HG02571 (cell line): ENCODE measurements around the gene KRTAP1-5.
"Not testable (repeated sequence)": the region's sequence is repeated elsewhere in the genome, so short reads cannot be mapped to it uniquely, and the experiment has no call there.

Source experiments
- ATAC-seq: cut with Tn5 transposase; IDR thresholded peaks from one replicate; pipeline ENCODE4 v1.9.1; 2021; ENCODE audit warnings: mild to moderate bottlenecking, moderate library complexity; ENCODE audit not compliant: unreplicated experiment

The KRTAP1-5 gene, protein sequence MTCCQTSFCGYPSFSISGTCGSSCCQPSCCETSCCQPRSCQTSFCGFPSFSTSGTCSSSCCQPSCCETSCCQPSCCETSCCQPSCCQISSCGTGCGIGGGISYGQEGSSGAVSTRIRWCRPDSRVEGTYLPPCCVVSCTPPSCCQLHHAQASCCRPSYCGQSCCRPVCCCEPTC

DNA sequence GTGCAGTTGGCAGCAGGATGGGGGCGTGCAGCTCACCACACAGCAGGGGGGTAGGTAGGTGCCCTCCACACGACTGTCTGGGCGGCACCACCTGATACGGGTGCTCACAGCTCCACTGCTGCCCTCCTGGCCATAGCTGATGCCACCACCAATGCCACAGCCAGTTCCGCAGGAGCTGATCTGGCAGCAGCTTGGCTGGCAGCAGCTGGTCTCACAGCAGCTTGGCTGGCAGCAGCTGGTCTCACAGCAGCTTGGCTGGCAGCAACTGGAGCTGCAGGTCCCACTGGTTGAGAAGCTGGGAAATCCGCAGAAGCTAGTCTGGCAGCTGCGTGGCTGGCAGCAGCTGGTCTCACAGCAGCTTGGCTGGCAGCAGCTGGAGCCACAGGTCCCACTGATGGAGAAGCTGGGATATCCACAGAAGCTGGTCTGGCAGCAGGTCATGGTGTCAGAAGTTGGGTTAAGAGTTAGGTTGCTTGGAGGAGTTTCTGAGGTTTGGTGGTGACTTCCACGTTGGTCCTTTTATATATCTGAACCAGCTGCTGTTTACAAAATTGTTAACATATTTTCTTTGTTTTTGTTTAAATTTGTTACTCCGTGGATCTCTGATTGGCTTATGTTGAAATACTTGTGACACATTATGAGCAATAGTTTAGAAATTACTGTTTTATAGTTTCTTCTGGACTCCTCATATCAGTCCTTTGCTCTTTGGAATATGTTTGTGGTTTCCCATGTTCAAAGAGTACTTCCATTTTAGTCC, at the start of gene KRTAP1-5:
Gene KRTAP1-5, minus strand, starts transcription at position 494 of the 757 bp plus-strand sequence. Its CDS starts 53 bp downstream, at position 441.
- ATAC-seq = no peak

DNA sequence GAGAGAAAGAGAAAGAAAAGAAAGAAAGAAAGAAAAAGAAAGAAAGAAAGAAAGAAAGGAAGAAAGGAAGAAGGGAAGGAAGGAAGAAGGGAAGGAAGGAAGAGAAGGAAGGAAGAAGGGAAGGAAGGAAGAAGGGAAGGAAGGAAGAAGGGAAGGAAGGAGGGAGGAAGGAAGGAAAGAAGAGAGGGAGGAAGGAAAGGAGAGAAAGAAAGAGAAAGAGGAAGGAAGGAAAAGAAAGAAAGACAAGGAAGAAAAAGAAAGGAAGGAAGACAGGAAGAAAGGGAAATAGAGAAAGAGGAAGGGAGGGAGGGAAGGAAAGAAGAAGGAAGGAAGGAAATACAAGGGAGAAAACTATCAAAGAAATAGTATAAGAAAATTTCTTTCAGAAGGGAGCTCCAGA, 49.8 kb upstream of the KRTAP1-5 start:
- no peak for ATAC-seq

DNA sequence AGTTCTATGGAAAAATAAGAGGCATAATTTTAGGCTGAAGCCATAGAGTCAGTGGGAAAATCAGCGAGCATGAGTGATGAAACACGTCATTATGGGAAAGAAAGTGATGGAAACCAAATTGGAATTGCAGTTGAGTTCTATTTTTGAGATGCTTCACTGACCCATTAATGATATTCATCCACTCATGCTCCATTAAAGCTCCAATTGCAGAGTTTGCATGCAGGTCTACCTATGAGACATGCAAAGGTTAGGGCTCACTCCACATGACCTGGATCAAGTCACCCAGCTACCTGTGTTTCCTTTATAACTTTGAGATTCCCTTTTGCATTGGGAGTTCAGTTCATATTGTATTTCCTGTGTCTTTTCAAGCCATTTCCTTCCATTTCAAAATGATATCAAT, 46.7 kb upstream of the KRTAP1-5 start:
- ATAC-seq = no peak

DNA sequence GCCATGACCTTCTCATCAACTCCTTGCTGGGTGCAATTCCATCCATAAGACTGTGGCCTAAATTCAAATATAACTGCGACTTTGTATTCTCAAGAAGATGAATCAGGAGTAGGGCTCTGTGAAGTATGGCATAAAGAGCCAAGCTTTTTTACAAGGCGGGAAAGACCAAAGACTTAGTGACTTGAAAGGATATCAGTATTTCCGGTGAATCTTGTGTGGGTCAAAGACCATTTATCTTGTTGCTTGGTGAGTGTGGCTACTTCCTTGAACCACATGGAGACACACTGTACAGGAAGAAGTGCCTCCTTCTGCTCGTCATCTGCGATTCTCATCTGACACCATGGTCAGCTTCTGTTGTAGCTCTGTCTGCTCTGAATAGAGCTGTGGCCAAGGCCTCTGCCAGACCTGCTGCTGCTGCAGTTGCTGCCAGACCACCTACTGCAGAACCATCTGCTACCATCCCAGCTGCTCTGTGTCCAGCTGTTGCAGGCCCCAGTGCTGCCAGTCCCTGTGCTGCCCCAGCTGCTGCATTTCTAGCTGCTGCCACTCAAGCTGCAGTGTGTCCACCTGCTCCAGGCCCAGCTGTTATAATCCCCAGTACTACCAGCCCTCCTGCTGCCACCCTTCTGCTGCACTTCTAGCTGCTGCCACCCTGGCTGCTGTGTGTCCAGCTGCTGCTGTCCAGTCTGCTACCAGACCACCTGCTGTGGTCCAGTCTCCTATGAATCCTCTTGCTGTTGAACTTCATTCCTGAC, 44.8 kb upstream of the KRTAP1-5 start:
- ATAC-seq = no peak

DNA sequence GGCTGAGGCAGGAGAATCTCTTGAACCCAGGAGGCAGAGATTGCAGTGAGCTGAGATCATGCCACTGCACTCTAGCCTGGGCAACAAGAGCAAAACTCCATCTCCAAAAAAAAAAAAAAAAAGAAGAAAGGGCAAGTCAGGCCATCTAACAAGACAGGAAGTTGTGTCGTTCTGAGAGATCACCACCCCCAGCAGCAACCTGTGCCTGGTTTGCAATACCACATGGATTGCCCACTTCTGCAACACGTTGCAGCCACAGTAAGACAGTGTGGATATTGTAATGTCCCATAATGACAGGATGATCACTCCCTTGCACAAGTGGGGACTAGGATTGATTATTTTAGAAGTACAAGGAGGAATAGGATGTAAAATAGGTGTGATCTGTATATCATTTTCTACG, 42.0 kb upstream of the KRTAP1-5 start:
- no peak for ATAC-seq

DNA sequence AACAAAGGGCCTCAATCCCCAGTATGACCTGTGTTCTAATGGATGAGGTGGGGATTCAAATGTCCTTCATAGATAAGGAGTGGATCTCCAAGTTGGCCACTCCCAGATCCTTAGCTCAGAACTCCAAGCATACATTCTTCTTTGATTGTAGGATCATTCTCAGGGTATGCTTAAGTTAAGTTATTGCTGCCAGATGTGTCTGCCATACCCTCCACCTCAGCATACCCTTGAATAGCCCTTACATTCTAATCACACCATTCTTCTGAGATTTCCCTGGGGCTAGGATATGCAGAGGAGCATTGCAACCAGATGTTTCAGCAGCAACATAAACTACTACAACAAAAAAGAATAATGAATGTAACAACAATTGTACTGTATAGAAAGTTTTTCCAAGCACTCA, 40.3 kb upstream of the KRTAP1-5 start:
- ATAC-seq = no peak

DNA sequence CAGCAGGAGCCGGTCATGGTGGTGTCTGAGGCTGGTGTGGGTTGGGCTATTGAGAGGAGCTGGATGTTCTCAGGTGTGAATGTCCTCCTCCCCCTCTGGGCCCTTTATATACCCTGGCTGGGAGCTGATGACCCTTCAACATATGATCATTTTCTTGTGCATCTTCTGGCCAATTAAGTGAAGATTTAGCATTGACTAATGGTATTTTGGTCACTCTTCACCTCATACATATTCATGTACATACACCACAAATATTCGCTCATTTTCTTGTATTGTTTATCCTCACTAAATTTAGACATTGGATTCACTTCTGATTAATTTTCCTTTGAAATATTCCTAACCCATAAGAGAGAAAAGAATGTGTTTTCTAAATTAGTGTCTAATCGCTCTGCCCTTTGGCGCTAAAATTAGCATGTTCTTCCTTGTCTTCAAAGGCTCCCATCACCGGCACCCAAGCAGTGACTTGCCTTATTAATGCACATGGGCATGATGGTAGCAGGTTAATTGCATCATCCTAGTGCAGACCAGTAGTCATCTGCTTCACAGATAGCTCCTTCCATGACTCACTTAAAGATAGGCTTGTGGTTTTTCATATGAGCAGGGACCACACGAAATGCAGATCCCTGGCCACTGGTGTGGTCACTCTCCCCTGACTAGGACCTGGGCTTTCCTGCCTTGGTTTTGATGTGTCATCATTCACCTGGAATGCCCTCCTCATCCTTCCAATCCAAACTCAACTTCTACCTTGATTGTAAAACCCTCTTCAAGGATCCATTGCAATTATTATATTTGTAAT, 39.0 kb upstream of the KRTAP1-5 start, which contains the start of gene KRTAP2-4:
Gene KRTAP2-4, minus strand, starts transcription at position 51 of the 796 bp plus-strand sequence. Its CDS starts 34 bp downstream, at position 17.
- no peak for ATAC-seq

DNA sequence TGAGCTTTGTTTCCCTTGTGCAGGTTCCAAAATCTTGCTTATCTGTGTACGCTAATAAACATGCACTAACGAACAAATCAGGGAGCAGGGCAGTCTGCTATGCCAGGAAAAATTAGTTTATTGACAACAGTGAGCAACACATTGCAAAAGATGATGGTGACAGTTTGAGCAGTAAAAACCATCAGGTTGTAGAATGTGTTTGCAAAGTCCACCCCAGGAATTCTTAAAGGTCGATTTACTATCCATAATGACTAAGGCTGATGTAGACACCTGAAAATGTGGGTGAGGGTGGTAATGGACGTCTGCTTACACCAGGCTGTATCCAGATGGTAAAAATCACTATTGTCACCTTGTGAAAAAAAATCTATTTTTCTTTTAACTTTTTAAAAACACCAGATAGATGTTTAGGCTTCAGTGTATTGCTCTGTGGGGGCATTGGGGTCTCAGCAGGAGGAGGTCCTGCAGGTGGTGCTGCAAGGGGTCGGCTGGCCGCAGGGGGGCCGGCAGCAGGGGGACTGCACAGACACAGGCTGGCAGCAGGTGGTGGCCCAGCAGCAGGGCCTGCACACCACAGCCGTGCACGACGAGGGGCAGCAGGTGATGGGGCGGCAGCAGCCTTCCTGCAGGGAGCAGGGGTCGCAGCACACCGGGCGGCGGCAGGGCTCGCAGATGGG, 38.1 kb upstream of the KRTAP1-5 start:
- not testable (repeated sequence) for ATAC-seq

DNA sequence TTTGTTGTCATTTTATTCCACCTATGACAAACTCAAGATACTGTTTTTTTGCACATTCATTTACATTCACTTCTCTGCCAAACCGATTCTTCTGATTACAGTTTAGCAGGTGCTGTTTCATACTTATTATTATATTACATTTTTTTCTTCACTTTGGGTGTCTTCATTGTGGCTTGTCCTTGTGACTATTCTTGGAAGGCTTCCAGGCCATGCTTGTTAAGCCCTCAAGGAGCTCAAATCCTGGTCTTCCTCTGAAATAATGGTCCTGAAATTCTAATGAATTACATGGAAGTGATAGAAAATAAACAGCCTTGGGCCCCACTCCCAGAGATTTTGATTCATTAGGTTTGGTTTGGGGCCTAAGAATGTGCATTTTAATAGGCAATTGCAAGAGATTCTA, 37.3 kb upstream of the KRTAP1-5 start:
- no peak for ATAC-seq

DNA sequence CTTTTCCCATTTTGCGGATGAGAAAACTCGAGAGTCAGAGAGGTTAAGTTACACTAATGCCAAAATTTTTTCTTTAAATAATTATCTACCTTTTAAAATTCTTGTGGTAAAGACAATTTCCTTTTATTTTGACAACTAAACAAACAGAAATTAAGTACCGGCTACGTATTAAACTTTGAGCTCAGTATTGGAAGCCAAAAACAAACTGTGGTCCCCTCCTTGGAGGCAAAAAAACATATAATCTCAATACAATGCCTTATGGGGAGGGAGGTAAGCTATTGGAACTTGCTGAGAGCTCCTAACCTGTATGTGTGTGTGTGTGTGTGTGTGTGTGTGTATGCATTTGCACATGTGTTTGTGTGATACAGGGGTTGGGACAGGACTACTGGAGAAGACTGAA, 36.4 kb upstream of the KRTAP1-5 start:
- ATAC-seq = no peak

DNA sequence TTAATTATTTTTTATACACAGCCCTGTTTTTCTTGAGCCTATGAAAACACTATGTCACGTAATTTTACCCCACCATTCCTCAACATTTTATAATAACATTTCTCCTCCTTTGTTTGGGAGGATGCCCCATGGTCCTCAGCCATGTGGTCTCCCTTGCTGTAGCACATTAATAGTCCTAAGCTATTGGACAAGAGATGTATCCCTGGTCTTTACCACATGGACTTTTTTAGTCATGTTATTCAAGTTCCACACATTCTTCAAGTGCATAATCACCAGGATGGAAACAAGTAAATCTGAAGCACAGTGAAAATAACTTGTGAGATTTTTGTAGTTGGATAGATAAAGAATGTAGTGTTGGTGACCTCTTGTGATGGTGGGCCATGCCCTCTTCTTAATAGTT, 35.0 kb upstream of the KRTAP1-5 start:
- ATAC-seq = no peak

DNA sequence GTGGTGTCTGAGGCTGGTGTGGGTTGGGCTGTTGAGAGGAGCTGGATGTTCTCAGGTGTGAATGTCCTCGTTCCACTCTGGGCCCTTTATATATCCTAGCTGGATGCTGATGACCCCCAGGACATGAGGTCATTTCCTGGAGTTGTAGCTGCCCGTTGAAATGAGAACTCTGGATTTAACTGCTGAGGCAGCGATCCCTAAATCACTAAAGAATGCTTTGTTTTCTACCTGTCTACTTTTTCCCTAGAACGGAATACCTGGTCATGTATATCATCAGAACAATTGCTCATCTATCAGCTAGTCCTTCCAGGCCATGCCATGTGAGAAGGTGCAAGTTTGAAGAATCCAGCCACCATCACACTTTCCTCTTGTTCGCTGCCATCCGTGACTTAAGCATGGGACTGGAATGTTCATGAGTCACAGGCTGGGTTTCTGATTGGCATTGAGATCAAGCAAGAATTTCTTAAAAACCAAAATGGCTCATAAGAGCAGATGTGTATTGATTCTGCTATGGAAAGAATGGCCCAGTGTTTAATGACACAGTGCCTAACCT, 33.1 kb upstream of the KRTAP1-5 start, which contains the start of gene KRTAP2-3:
Gene KRTAP2-3, minus strand, starts transcription at position 63 of the 553 bp plus-strand sequence. CDS start 64 bp downstream, outside the sequence.
- ATAC-seq = no peak

DNA sequence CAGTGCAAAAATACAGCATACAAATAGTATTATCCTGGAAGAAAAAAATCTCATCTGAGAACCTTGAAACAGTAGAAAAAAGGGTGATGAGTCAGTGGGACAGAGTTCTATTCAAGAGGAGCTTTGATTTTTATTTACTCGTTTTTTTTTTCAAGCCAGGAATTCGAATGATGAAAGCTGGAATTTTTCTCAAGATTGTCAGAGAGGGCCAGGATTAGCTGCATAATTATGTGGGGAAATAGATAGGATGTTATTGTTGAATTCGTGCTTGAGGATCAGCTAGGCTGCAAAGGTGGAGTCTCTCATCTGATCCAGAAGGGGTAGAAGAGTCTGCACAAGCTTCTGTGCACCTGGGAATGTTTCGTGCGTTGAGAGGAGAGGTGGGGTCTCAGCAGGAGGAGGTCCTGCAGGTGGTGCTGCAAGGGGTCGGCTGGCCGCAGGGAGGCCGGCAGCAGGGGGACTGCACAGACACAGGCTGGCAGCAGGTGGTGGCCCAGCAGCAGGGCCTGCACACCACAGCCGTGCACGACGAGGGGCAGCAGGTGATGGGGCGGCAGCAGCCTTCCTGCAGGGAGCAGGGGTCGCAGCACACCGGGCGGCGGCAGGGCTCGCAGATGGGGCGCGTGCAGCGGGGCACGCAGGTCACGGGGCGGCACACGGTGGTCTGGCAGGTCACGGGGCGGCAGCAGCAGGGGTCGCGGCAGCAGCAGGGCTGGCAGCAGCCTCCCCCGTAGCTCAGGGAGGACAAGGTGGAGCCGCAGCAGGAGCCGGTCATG, 32.5 kb upstream of the KRTAP1-5 start:
- ATAC-seq = not testable (repeated sequence)

DNA sequence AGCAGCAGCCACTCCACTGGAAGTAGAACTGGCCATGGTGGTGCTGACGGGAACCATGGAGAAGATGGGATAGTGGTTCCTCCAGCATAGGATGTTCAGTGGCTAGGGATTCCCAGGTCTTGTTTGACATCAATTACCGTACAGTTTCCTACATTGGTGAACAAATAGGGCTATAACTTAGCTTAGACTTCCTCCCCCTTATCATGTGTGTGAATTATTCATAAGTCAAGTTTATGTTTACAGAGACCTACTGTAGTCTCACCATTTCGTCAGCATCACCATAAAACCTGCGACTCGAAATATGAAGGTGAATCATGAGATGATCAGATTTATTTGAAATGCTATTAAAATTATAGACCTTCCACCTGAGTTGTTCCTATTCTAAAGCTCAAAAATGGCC, 31.7 kb upstream of the KRTAP1-5 start:
- ATAC-seq = no peak

DNA sequence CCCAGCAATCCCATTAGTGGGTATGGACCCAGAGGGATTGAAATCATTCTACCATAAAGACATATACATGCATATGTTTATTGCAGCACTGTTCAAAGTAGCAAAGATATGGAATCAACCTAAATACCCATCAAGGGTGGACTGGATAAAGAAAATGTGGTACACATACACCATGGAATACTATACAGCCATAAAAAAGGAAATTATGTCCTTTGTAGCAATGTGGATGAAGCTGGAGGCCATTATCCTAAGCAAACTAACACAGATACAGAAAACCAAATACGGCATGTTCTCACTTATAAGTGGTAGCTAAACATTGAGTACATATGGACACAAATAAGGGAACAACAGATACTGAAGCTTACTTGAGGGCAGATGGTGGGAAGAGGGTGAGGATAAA, 30.5 kb upstream of the KRTAP1-5 start:
- ATAC-seq = no peak

DNA sequence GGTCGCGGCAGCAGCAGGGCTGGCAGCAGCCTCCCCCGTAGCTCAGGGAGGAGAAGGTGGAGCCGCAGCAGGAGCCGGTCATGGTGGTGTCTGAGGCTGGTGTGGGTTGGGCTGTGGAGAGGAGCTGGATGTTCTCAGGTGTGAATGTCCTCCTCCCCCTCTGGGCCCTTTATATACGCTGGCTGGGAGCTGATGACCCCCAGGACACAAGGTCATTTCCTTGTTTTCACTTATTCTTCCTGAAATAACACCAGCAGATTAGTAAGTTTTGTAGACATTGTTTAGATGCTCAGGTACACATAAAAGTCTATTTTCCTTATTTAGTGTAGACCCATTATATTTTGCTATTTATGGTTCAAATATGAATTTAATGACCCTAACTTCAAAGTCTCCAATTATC, 28.1 kb upstream of the KRTAP1-5 start, which contains the start of gene KRTAP2-2:
Gene KRTAP2-2, minus strand, starts transcription at position 101 of the 400 bp plus-strand sequence. Its CDS starts 19 bp downstream, at position 82.
- not testable (repeated sequence) for ATAC-seq

DNA sequence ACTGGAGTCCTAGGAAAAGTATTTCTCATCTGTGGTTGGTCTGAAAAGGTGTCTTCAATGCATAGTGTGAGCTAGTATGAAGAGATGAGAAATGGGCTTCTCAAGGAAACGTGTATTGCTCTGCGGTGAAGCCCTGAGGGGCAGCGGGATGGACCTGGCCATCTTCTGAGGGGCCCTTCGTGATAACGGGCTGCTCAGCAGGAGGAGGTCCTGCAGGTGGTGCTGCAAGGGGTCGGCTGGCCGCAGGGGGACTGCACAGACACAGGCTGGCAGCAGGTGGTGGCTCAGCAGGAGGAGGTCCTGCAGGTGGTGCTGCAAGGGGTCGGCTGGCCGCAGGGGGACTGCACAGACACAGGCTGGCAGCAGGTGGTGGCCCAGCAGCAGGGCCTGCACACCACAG, 27.5 kb upstream of the KRTAP1-5 start:
- not testable (repeated sequence) for ATAC-seq

DNA sequence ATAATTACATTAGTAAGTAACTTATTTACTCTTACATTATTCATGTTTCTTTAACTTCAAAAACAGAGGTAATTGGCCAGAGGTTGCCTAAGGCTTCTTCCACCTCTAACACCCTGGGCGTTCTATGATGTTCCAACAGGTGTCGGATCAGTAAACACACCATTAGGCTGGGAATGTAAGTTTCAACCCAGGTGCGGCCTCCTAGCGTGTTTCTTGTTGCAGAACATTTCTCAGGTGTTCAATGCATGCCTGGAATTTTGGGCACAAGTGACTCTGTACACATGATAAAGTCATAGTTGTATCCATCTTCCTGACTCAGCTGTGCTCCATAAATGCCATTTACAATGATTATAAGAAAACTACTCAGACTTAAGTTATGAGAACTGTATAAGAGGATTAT, 27.0 kb upstream of the KRTAP1-5 start:
- ATAC-seq = no peak

DNA sequence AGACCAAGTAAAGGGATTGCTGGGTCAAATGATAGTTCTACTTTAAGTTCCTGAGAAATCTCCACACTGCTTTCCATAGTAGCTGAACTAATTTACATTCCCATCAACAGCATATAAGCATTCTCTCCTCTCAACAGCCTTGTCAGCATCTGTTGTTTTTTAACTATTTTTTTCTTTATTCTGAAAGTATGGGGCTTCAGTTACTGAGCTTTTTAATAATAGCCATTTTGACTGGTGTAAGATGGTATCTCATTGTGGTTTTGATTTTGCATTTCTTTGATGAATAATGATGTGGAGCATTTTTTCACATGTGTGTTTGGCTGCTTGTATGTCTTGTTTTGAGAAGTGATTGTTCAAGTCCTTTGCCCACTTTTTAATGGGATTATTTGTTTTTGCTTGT, 25.6 kb upstream of the KRTAP1-5 start:
- ATAC-seq = no peak
